HG03159 (cell line): Measurements from ENCODE around the gene PPARA.

ENCODE experiments used
- ATAC-seq: cut with Tn5 transposase; IDR thresholded peaks from one replicate; pipeline ENCODE4 v1.9.1; 2021; ENCODE audit warnings: mild to moderate bottlenecking, moderate library complexity; ENCODE audit not compliant: unreplicated experiment

Gene PPARA

GRCh38 chr22:46113910-46114517 is 36.3 kb upstream of the PPARA start:
- no peak for ATAC-seq

GRCh38 chr22:46114518-46115387 is 35.6 kb upstream of the PPARA start:
- ATAC-seq: no peak

- no peak for ATAC-seq
Observed at GRCh38 chr22:46115388-46115678, 35.0 kb upstream of the PPARA start.

GRCh38 chr22:46115755-46116490 is 34.4 kb upstream of the PPARA start:
- ATAC-seq: no peak

GRCh38 chr22:46116491-46116958 is 33.8 kb upstream of the PPARA start:
- no peak for ATAC-seq

- ATAC-seq: no peak
Observed at GRCh38 chr22:46117206-46118199, 32.8 kb upstream of the PPARA start.

- no peak for ATAC-seq
Observed at GRCh38 chr22:46119093-46119728, 31.1 kb upstream of the PPARA start.

- ATAC-seq: no peak
Observed at GRCh38 chr22:46119729-46120419, 30.5 kb upstream of the PPARA start.

GRCh38 chr22:46120420-46120737 is 29.9 kb upstream of the PPARA start:
- no peak for ATAC-seq

GRCh38 chr22:46121079-46121478 is 29.2 kb upstream of the PPARA start:
- no peak for ATAC-seq

- no peak for ATAC-seq
Observed at GRCh38 chr22:46121523-46122287, 28.6 kb upstream of the PPARA start.

- ATAC-seq: no peak
Observed at GRCh38 chr22:46122511-46122971, 27.8 kb upstream of the PPARA start.

GRCh38 chr22:46122980-46123693 is 27.2 kb upstream of the PPARA start:
- no peak for ATAC-seq

- no peak for ATAC-seq
Observed at GRCh38 chr22:46123694-46124382, 26.5 kb upstream of the PPARA start.

GRCh38 chr22:46124383-46125144 is 25.8 kb upstream of the PPARA start:
- ATAC-seq: no peak

GRCh38 chr22:46125311-46125710 is 25.0 kb upstream of the PPARA start:
- ATAC-seq: no peak
